ENCODE results near the gene VGLL3.

The VGLL3 gene

GRCh38 chr3:86950717-86951116 is 40.2 kb downstream of the VGLL3 start:
- DNase-seq (ENCODE audit: low read depth): no peak

GRCh38 chr3:86949850-86950249 is 41.1 kb downstream of the VGLL3 start:
- no peak for DNase-seq (ENCODE audit: low read depth)

GRCh38 chr3:86948822-86949221 is 42.1 kb downstream of the VGLL3 start:
- DNase-seq (ENCODE audit: low read depth): no peak

- DNase-seq (ENCODE audit: low read depth): no peak
Observed at GRCh38 chr3:86942206-86942605, 48.7 kb downstream of the VGLL3 start.

GRCh38 chr3:86938416-86939105 is 52.4 kb downstream of the VGLL3 start:
- no peak for DNase-seq (ENCODE audit: low read depth)

GRCh38 chr3:86937306-86937791 is 53.6 kb downstream of the VGLL3 start:
- no peak for DNase-seq (ENCODE audit: low read depth)

GRCh38 chr3:86934851-86935250 is 56.1 kb downstream of the VGLL3 start:
- no peak for DNase-seq (ENCODE audit: low read depth)

GRCh38 chr3:86930831-86931230 is 60.1 kb downstream of the VGLL3 start:
- no peak for DNase-seq (ENCODE audit: low read depth)

GRCh38 chr3:86930181-86930580 is 60.8 kb downstream of the VGLL3 start:
- no peak for DNase-seq (ENCODE audit: low read depth)

- DNase-seq (ENCODE audit: low read depth): no peak
Observed at GRCh38 chr3:86929046-86929445, 61.9 kb downstream of the VGLL3 start.

GRCh38 chr3:86923071-86923491 is 67.9 kb downstream of the VGLL3 start:
- DNase-seq (ENCODE audit: low read depth): no peak

- DNase-seq (ENCODE audit: low read depth): no peak
Observed at GRCh38 chr3:86921971-86922680, 68.8 kb downstream of the VGLL3 start.

GRCh38 chr3:86914670-86915069 is 76.3 kb downstream of the VGLL3 start:
- DNase-seq (ENCODE audit: low read depth): no peak

GRCh38 chr3:86913160-86913559 is 77.8 kb downstream of the VGLL3 start:
- no peak for DNase-seq (ENCODE audit: low read depth)

- no peak for DNase-seq (ENCODE audit: low read depth)
Observed at GRCh38 chr3:86895202-86895601, 95.7 kb downstream of the VGLL3 start.

GRCh38 chr3:86890741-86891396 is 100.1 kb downstream of the VGLL3 start:
- DNase-seq (ENCODE audit: low read depth): no peak

Measured in stimulated activated CD8-positive, alpha-beta memory T cell treated with anti-CD3 and anti-CD28 coated beads, Interleukin-15, amount 100 ng/mL, for 1 hour (primary cell).